ENCODE measurements around the gene DAGLA. TPM values are rescaled to one million over a fixed set of nuclear protein-coding genes. Genes with fewer than 3 reads are reported as not detected.
A peak's percentile ranks its signal among the peaks of the same experiment; 100 is the strongest.

The DAGLA gene
- total and polyA plus RNA-seq, 10 donors, result 0.27 to 5.0 (median 3.3) TPM

DNA sequence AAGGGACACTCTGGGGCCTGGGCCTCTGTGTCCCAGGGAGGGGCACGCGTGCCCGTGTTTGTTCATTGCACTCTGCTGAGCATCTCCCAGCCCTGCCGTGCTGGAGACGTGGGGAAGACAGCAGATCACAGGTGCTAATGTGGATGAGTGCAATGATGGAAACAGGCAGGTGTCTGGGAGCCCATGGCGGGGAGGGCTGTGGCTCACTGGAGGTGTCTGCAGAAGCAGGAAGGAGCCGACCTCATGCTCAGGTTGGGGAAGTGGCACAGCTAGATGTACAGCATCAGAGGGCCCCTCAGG lies 104.3 kb downstream of the DAGLA start:
- DNase-seq, result no peak
- Histone ChIP-seq H3K36me3 (peaks cover 0 to 66% (median 54%) of the 10 kb centered on the region in 6 donors), H3K27ac (no peak overlapping the region), H3K4me3 (no peak overlapping the region), H3K4me1 (peaks cover 0 to 29% (median 0%) of the 10 kb centered on the region in 6 donors), H3K9me3 (no peaks in the 10 kb centered on the region), H3K27me3 (replicated peaks in 1 of 7) (no peaks in the 10 kb centered on the region)
- intact Hi-C loops (cut with DNase I; ENCODE audit: low total_unique reads), result no loop called here
- TF ChIP-seq POLR2AphosphoS5 (IDR thresholded peaks at IDR 0.05) (peak in 1 of 3 donors; percentile 22), POLR2A (IDR thresholded peaks at IDR 0.05) (no peak)
- TF ChIP-seq, protein P1, sequence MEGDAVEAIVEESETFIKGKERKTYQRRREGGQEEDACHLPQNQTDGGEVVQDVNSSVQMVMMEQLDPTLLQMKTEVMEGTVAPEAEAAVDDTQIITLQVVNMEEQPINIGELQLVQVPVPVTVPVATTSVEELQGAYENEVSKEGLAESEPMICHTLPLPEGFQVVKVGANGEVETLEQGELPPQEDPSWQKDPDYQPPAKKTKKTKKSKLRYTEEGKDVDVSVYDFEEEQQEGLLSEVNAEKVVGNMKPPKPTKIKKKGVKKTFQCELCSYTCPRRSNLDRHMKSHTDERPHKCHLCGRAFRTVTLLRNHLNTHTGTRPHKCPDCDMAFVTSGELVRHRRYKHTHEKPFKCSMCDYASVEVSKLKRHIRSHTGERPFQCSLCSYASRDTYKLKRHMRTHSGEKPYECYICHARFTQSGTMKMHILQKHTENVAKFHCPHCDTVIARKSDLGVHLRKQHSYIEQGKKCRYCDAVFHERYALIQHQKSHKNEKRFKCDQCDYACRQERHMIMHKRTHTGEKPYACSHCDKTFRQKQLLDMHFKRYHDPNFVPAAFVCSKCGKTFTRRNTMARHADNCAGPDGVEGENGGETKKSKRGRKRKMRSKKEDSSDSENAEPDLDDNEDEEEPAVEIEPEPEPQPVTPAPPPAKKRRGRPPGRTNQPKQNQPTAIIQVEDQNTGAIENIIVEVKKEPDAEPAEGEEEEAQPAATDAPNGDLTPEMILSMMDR (IDR thresholded peaks at IDR 0.05 in 8 of 11, conservative IDR thresholded peaks at IDR 0.05 in 3 of 11), result no peak
- 78 to 92% (median 87%) methylated on average over 6 to 7 of the region's 7 CpGs for WGBS, 5 donors

DNA sequence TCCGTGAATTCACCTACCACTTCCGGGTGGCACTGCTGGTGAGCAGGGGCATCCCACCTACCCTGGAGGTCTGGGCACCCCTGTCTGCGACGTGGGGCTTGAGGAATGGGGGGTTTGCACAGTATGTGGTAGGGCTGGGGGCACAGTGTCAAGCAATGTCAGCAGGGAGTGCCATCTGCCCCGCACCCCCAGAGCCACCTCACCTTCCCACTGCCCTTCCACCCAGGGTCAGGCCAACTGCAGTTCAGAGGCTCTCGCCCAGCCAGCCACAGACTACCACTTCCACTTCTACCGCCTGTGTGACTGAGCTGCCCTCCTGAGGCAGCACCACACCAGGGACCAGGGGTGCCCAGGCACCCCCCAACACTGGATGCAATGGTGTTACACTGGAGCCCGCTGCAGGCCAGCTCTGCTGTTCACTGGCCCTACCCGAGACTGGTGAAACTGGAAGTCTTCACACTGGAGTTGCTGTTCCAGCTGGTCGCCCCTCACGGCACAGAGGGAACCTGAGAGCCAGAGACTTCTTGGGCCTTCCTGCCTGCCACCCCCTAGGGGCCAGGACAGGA lies 105.7 kb downstream of the DAGLA start:
- H3K4me1 ChIP-seq, result peaks cover 0 to 44% (median 2%) of the 10 kb centered on the region in 6 donors
- H3K36me3 ChIP-seq, result peaks cover 0 to 78% (median 61%) of the 10 kb centered on the region in 6 donors
- 81 to 89% (median 84%) methylated on average over 7 to 11 of the region's 11 CpGs for WGBS, 5 donors
- H3K9me3 ChIP-seq, result no peaks in the 10 kb centered on the region
- no peaks in the 10 kb centered on the region for H3K27me3 ChIP-seq (replicated peaks in 1 of 7)
- intact Hi-C loops (cut with DNase I; ENCODE audit: low total_unique reads), result no loop called here
- TF ChIP-seq, protein P1 (IDR thresholded peaks at IDR 0.05 in 8 of 11, conservative IDR thresholded peaks at IDR 0.05 in 3 of 11), result no peak
- peak in 1 of 3 donors; percentile 39 for TF ChIP-seq POLR2AphosphoS5 (IDR thresholded peaks at IDR 0.05)
- H3K4me3 ChIP-seq, result no peak overlapping the region
- H3K27ac ChIP-seq, result no peak overlapping the region
- peak; percentile 68 for DNase-seq

DNA sequence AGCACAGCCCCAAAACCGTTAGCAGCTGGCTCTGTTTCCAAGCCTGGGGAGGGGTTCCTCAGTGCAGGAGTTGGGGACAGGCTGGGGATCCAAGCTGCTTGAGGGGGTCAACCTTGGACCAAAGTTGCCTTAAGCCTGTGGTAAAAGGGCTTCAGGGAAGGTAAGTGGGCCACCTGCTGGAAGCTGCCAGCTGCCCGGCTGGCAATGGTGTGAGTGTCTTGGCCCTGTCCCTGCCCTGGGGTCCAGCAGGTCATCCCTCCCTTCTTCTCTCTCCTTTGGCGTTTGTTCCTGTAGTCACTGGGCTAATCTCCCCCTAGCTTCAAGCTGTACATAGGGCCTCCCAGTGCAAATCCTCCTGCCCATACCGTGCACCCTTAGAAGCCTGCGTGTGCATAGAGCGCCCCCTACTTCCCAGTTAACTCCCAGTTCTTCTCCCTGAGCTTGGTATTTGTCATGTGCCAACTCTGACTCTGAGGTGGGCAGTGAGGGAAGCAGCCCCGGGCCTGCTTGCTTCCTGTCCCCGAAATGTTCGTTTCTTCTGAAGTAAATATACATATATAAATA lies 107.8 kb downstream of the DAGLA start:
- H3K27ac ChIP-seq, result no peak overlapping the region
- peaks cover 6 to 58% (median 15%) of the 10 kb centered on the region in 6 donors for H3K4me1 ChIP-seq
- WGBS, 5 donors, result 62 to 81% (median 67%) methylated on average over 9 of the region's 9 CpGs
- peaks cover 0 to 76% (median 61%) of the 10 kb centered on the region in 6 donors for H3K36me3 ChIP-seq
- DNase-seq, result no peak
- no peak overlapping the region for H3K4me3 ChIP-seq
- H3K9me3 ChIP-seq, result no peaks in the 10 kb centered on the region
- TF ChIP-seq, protein P1 (IDR thresholded peaks at IDR 0.05 in 8 of 11, conservative IDR thresholded peaks at IDR 0.05 in 3 of 11), result peak in 2 of 11 experiments; percentile 17 to 33
- TF ChIP-seq POLR2AphosphoS5 (IDR thresholded peaks at IDR 0.05) (no peak), POLR2A (IDR thresholded peaks at IDR 0.05) (no peak)
- H3K27me3 ChIP-seq (replicated peaks in 1 of 7), result no peaks in the 10 kb centered on the region
- intact Hi-C loops (cut with DNase I; ENCODE audit: low total_unique reads), result no loop called here

DNA sequence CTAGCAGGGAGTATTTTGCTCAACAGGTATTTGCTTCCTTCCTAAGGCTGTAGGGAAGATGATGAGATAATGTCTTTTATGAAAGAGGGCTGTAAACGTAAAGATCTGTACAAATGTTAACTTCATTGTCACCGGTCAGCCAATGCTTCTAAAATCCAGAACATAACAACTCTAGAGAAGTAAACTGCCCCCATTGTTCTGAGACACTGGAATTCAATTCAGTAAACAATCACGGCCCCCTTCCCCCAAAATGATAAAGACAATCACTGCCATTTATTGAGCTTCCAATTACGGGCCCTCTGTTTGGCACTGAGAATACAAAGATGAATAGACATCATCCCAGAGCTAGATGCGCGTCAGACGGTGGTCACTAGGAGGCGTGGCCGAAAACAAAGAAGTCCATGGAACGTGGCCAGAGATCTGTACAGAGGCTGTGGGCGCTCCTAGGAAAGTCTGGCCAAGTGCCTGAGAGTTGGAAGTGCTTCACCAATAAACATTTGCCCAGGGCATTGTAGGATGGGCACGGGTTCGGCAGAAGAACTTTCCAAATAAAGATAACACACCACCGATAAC lies 111.6 kb downstream of the DAGLA start:
- intact Hi-C loops (cut with DNase I; ENCODE audit: low total_unique reads), result loop anchor here (10.0 kb wide), 2 partner anchors 103 to 153 kb away; partner anchors contain the start of gene FADS3
- WGBS, 5 donors, result 5 to 7% (median 7%) methylated on average over 14 of the region's 14 CpGs
- H3K27me3 ChIP-seq (replicated peaks in 1 of 7), result no peaks in the 10 kb centered on the region

More for the DNA sequence above, 111.6 kb downstream of the DAGLA start:
- Histone ChIP-seq H3K36me3 (peaks cover 0 to 55% (median 42%) of the 10 kb centered on the region in 6 donors), H3K4me3 (peak overlapping the region; percentile 65 to 96 (median 81)), H3K27ac (peak overlapping the region; percentile 92 to 99 (median 96)), H3K4me1 (peaks cover 10 to 69% (median 26%) of the 10 kb centered on the region in 6 donors), H3K9me3 (no peaks in the 10 kb centered on the region)
- no peak for DNase-seq
- TF ChIP-seq, protein P1 (IDR thresholded peaks at IDR 0.05 in 8 of 11, conservative IDR thresholded peaks at IDR 0.05 in 3 of 11), result no peak
- TF ChIP-seq POLR2A (IDR thresholded peaks at IDR 0.05) (no peak), POLR2AphosphoS5 (IDR thresholded peaks at IDR 0.05) (no peak)
